Esophagus squamous epithelium (tissue), 5 donors: ENCODE results near the gene FAM98C. TPM values are rescaled to one million over a fixed set of nuclear protein-coding genes. Genes with fewer than 3 reads are reported as not detected.
"Not testable (repeated sequence)": the region's sequence is repeated elsewhere in the genome, so short reads cannot be mapped to it uniquely, and the experiment has no call there.

Experiments used
- DNase-seq: peaks from one replicate; lab custom pipeline; 2025; lab: John Stamatoyannopoulos, UW
- H3K27ac ChIP-seq, 4 donors: fragments of 200-600 bp; sonication (generic); one replicate each; pipeline ENCODE4 v1.5.1; 2016 to 2019; ENCODE audit warnings: mild to moderate bottlenecking in 1 of 4
- H3K27me3 ChIP-seq, 4 donors: fragments of 200-600 bp; sonication (generic); 1 replicate in 3 of 4; 2 replicates in 1 of 4; pipeline versions ENCODE4 v1.5.1 to v1.6.0; 2017 to 2021; ENCODE audit warnings: antibody characterized with exemption in 1 of 4
- H3K36me3 ChIP-seq, 3 donors: fragments of 200-600 bp; sonication (generic); one replicate each; pipeline ENCODE4 v1.5.1; 2016 to 2019
- H3K4me1 ChIP-seq, 3 donors: fragments of 200-600 bp; sonication (generic); one replicate each; pipeline ENCODE4 v1.5.1; 2017 to 2019
- H3K4me3 ChIP-seq, 4 donors: fragments of 200-600 bp; sonication (generic); 1 replicate in 3 of 4; 2 replicates in 1 of 4; pipeline ENCODE4 v1.5.1; 2016 to 2019; ENCODE audit warnings: mild to moderate bottlenecking in 2 of 4, moderate library complexity in 1 of 4
- H3K9me3 ChIP-seq, 3 donors: fragments of 200-600 bp; sonication (generic); one replicate each; pipeline ENCODE4 v1.5.1; 2016 to 2019
- POLR2A ChIP-seq, 4 donors: fragments of 450-650 bp; IDR thresholded peaks; one replicate each; pipeline ENCODE4 v1.6.1; 2017; ENCODE audit warnings: antibody characterized with exemption in 4 of 4, mild to moderate bottlenecking in 4 of 4, moderate library complexity in 3 of 4
- WGBS, 2 donors: methylation state at CpG; one replicate each; pipeline ENCODE4 v1.1.5; 2018; 5-methylcytosine and 5-hydroxymethylcytosine counted together
- intact Hi-C: fragments of 100-400 bp; cut with DNase I; formaldehyde crosslinking; loops from one replicate; pipeline ENCODE4 v1.15.0; 2022
- total RNA-seq, 4 donors: library from RNA; depleted of rRNA; stranded (reverse); fragments of >200 nt; gene quantifications; one replicate each; pipeline ENCODE4 v1.1.0, GENCODE V29; 2016
- TF ChIP-seq, protein P1 (sequence below), 6 experiments: fragments of 450-650 bp in 4 of 6; fragments of 200-600 bp in 2 of 6; sonication (generic) in 2 of 6; IDR thresholded peaks; one replicate each; pipeline ENCODE4 v1.5.1; 2016 to 2019; ENCODE audit warnings: antibody characterized with exemption in 6 of 6, mild to moderate bottlenecking in 4 of 6, moderate library complexity in 4 of 6
- donor health status: DM: yes; HTN: yes; CAD: no.

Gene FAM98C
- total RNA-seq, 4 donors from 2014 or later, result 14.4 to 40.0 (median 21.2) TPM

DNA sequence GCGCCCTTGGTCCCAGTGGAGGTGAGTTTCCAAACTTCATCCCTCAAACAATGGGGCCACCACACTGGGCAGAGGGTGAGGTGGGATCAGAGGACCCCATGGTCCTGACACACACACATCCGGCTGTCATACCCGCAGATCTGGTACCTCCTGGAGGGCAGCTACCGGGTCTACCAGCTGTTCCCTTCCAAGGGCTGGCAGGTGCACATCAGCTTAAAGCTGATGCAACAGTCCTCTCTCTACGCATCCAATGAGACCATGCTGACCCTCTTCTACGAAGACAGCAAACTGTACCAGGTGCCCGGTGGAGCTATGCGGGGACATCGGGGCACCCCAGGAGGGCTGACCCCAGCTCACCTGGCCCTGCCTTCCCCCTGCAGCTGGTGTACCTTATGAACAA lies 42.5 kb upstream of the FAM98C start:
- WGBS, 2 donors, result 58 to 68% methylated on average over 4 to 7 of the region's 9 CpGs
- intact Hi-C loops, result no loop called here
- peaks cover 0 to 64% (median 0%) of the 10 kb centered on the region in 4 donors for H3K27me3 ChIP-seq

DNA sequence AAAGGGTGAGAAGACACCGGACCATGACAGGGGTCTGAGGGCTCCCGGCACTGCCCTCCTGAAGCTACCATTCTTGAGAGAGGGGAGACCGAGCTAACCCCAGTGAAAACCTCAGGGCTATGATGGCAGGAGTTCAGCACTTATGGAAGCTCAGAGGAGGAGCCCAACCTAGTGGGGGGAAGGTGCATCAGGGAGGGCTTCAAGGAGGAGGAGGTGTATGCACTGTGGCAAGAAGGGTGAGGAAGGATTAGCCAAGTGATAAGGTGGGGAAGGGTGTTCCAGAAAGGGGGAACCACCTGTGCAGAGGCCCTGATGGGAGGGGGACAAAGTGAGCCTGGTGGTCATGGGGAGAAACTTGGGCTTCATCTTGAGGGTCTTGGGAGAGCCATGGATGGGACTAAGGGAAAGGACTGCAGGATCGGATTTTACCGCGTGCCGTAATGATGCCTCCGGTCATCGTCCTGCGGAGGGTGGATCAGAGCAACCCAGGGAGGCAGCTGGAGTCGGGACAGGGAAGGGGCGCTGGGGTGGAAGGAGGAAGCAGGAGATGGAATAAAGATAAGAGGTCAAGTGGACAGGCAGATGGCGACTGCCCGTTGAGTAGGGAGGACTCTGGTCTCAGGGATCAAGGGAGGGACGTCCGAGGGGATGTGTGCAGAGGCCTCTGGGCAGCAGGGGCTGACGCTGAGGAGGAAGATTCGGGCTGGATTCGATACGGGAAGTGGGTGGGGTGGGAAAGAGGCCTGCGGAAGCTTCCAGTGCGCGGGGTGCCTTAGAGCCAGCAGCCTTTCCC lies 41.9 kb upstream of the FAM98C start:
- H3K27ac ChIP-seq, result peak overlapping the region; percentile 56 to 86 (median 84)
- no peaks in the 10 kb centered on the region for H3K36me3 ChIP-seq
- no peak for TF ChIP-seq POLR2A (IDR thresholded peaks at IDR 0.05)
- TF ChIP-seq, protein P1, sequence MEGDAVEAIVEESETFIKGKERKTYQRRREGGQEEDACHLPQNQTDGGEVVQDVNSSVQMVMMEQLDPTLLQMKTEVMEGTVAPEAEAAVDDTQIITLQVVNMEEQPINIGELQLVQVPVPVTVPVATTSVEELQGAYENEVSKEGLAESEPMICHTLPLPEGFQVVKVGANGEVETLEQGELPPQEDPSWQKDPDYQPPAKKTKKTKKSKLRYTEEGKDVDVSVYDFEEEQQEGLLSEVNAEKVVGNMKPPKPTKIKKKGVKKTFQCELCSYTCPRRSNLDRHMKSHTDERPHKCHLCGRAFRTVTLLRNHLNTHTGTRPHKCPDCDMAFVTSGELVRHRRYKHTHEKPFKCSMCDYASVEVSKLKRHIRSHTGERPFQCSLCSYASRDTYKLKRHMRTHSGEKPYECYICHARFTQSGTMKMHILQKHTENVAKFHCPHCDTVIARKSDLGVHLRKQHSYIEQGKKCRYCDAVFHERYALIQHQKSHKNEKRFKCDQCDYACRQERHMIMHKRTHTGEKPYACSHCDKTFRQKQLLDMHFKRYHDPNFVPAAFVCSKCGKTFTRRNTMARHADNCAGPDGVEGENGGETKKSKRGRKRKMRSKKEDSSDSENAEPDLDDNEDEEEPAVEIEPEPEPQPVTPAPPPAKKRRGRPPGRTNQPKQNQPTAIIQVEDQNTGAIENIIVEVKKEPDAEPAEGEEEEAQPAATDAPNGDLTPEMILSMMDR (IDR thresholded peaks at IDR 0.05), result no peak
- 16 to 25% methylated on average over 22 to 23 of the region's 23 CpGs for WGBS, 2 donors
- peak overlapping the region; percentile 50 to 81 (median 66) for H3K4me3 ChIP-seq
- intact Hi-C loops, result no loop called here
- peaks cover 0 to 60% (median 0%) of the 10 kb centered on the region in 4 donors for H3K27me3 ChIP-seq
- H3K4me1 ChIP-seq, result peaks cover 3 to 22% (median 13%) of the 10 kb centered on the region in 3 donors
- no peak for DNase-seq
- no peaks in the 10 kb centered on the region for H3K9me3 ChIP-seq

More for the DNA sequence above, 42.5 kb upstream of the FAM98C start:
- H3K36me3 ChIP-seq, result no peaks in the 10 kb centered on the region
- no peak overlapping the region for H3K27ac ChIP-seq
- no peaks in the 10 kb centered on the region for H3K9me3 ChIP-seq
- no peak for TF ChIP-seq POLR2A (IDR thresholded peaks at IDR 0.05)
- TF ChIP-seq, protein P1 (IDR thresholded peaks at IDR 0.05), result no peak
- no peak overlapping the region for H3K4me3 ChIP-seq
- peaks cover 3 to 22% (median 13%) of the 10 kb centered on the region in 3 donors for H3K4me1 ChIP-seq
- no peak for DNase-seq

DNA sequence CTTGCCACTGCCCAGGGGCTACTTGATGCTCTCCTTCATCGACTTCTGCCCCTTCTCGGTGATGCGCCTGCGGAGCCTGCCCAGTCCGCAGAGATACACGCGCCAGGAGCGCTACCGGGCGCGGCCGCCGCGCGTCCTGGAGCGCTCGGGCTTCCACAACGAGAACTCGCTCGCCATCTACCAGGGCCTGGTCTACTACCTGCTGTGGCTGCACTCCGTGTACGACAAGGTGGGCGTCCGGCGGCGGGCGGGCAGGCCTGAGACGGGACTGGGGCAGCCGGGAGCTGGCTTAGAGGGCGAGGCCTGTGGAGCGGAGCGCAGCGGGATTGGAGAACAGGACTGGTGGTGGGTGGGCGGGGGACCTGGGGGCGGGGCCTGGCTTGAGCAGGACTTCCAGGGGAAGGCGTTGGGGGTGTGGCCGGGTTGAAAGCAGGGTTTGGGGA lies 41.2 kb upstream of the FAM98C start:
- Histone ChIP-seq H3K36me3 (no peaks in the 10 kb centered on the region), H3K27ac (peak overlapping the region; percentile 56 to 86 (median 84)), H3K27me3 (peaks cover 0 to 60% (median 0%) of the 10 kb centered on the region in 4 donors), H3K4me1 (peaks cover 3 to 22% (median 13%) of the 10 kb centered on the region in 3 donors), H3K4me3 (peak overlapping the region; percentile 50 to 81 (median 66)), H3K9me3 (no peaks in the 10 kb centered on the region)
- intact Hi-C loops, result no loop called here
- TF ChIP-seq POLR2A (IDR thresholded peaks at IDR 0.05), result no peak
- TF ChIP-seq, protein P1 (IDR thresholded peaks at IDR 0.05), result peak in 3 of 6 experiments; percentile 37 to 56 (median 47)
- DNase-seq, result peak; percentile 27
- 3% methylated on average over 8 of the region's 37 CpGs; no CpG with 5 or more reads in 1 of the 2 donors for WGBS, 2 donors

GRCh38 chr19:38362076-38362945 lies 40.6 kb upstream of the FAM98C start:
- WGBS, 2 donors, result 0 to 2% methylated on average over 4 to 37 of the region's 68 CpGs
- peak in 1 of 4 donors; percentile 45 for TF ChIP-seq POLR2A (IDR thresholded peaks at IDR 0.05)
- TF ChIP-seq, protein P1 (IDR thresholded peaks at IDR 0.05), result no peak
- Histone ChIP-seq H3K36me3 (no peaks in the 10 kb centered on the region), H3K27me3 (peaks cover 0 to 58% (median 0%) of the 10 kb centered on the region in 4 donors), H3K9me3 (no peaks in the 10 kb centered on the region), H3K4me3 (peak overlapping the region; percentile 50 to 81 (median 66)), H3K27ac (peak overlapping the region; percentile 56 to 86 (median 84)), H3K4me1 (peaks cover 3 to 22% (median 13%) of the 10 kb centered on the region in 3 donors)
- peak; percentile 39 for DNase-seq
- intact Hi-C loops, result no loop called here

DNA sequence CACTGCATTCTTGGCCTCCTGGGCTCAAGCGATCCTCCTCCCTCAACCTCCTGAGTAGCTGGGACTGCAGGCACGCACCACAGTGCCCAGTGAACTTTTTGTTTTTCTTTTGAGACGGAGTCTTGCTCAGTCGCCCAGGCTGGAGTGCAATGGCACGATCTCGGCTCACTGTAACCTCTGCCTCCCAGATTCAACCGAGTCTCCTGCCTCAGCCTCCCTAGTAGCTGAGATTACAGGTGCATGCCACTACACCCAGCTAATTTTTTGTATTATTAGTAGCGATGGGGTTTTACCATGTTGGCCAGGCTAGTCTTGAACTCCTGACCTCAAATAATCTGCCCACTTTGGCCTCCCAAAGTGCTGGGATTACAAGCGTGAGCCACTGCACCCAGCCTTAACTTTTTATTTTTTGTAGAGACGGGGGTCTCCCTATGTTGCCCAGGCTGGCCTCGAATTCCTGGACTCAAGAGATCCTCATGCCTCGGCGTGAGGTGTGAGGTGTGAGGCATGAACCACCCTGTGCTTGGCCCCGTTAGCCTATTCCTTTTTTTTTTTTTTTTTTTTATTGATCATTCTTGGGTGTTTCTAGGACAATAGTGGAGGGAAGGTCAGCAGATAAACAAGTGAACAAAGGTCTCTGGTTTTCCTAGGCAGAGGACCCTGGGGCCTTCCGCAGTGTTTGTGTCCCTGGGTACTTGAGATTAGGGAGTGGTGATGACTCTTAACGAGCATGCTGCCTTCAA lies 39.8 kb upstream of the FAM98C start:
- H3K36me3 ChIP-seq, H3K9me3 ChIP-seq, intact Hi-C loops, DNase-seq: not testable (repeated sequence)
- peak overlapping the region in 3 of 4 donors; percentile 65 to 81 (median 68) for H3K4me3 ChIP-seq
- peaks cover 0 to 58% (median 0%) of the 10 kb centered on the region in 4 donors for H3K27me3 ChIP-seq
- H3K4me1 ChIP-seq, result peaks cover 3 to 22% (median 13%) of the 10 kb centered on the region in 3 donors
- H3K27ac ChIP-seq, result peak overlapping the region in 1 of 4 donors; percentile 86
- WGBS, 2 donors, result 72 to 77% methylated on average over 13 to 14 of the region's 16 CpGs
